Measurements from ENCODE around the gene VMAC. TPM values are rescaled to one million over a fixed set of nuclear protein-coding genes. Genes with fewer than 3 reads are reported as not detected.
"Not testable (repeated sequence)": the region's sequence is repeated elsewhere in the genome, so short reads cannot be mapped to it uniquely, and the experiment has no call there.

The VMAC gene
- polyA plus RNA-seq, 3 donors, result 4.1 to 4.7 (median 4.7) TPM

- WGBS, 3 donors, result 45 to 64% (median 59%) methylated on average over 19 of the region's 19 CpGs
Observed at GRCh38 chr19:5881543-5882299, 23.0 kb upstream of the VMAC start.

GRCh38 chr19:5882421-5882968 lies 22.2 kb upstream of the VMAC start:
- 56 to 69% (median 64%) methylated on average over 9 of the region's 9 CpGs for WGBS, 3 donors
- no peak overlapping the region for H3K27ac ChIP-seq (ENCODE audit: low read depth, low read length)

More at GRCh38 chr19:5881543-5882299, 23.0 kb upstream of the VMAC start:
- no peak overlapping the region for H3K27ac ChIP-seq (ENCODE audit: low read depth, low read length)

GRCh38 chr19:5883157-5883873 lies 21.4 kb upstream of the VMAC start:
- H3K27ac ChIP-seq (ENCODE audit: low read depth, low read length), result not testable (repeated sequence)
- 69 to 81% (median 75%) methylated on average over 12 to 13 of the region's 13 CpGs for WGBS, 3 donors

GRCh38 chr19:5884065-5884811 lies 20.4 kb upstream of the VMAC start:
- not testable (repeated sequence) for H3K27ac ChIP-seq (ENCODE audit: low read depth, low read length)

GRCh38 chr19:5889288-5889971 lies 15.2 kb upstream of the VMAC start:
- H3K27ac ChIP-seq (ENCODE audit: low read depth, low read length), result no peak overlapping the region
- WGBS, 3 donors, result 42 to 52% (median 49%) methylated on average over 17 of the region's 17 CpGs

More at GRCh38 chr19:5884065-5884811, 20.4 kb upstream of the VMAC start:
- 76 to 80% (median 78%) methylated on average over 11 of the region's 11 CpGs for WGBS, 3 donors

GRCh38 chr19:5890099-5890498 lies 14.6 kb upstream of the VMAC start:
- H3K27ac ChIP-seq (ENCODE audit: low read depth, low read length), result no peak overlapping the region
- 39 to 48% (median 46%) methylated on average over 8 to 10 of the region's 10 CpGs for WGBS, 3 donors

- H3K27ac ChIP-seq (ENCODE audit: low read depth, low read length), result no peak overlapping the region
- 55 to 75% (median 56%) methylated on average over 3 to 4 of the region's 4 CpGs for WGBS, 3 donors
Observed at GRCh38 chr19:5891572-5891937, 13.1 kb upstream of the VMAC start.

GRCh38 chr19:5891938-5892771 lies 12.5 kb upstream of the VMAC start:
- 6 to 10% (median 9%) methylated on average over 46 to 48 of the region's 48 CpGs for WGBS, 3 donors
- no peak overlapping the region for H3K27ac ChIP-seq (ENCODE audit: low read depth, low read length)

GRCh38 chr19:5892772-5893275 lies 11.8 kb upstream of the VMAC start:
- WGBS, 3 donors, result 52 to 64% (median 52%) methylated on average over 15 of the region's 15 CpGs
- no peak overlapping the region for H3K27ac ChIP-seq (ENCODE audit: low read depth, low read length)

- WGBS, 3 donors, result 63 to 72% (median 68%) methylated on average over 13 of the region's 13 CpGs
- H3K27ac ChIP-seq (ENCODE audit: low read depth, low read length), result no peak overlapping the region
Observed at GRCh38 chr19:5893296-5893903, 11.3 kb upstream of the VMAC start.

- H3K27ac ChIP-seq (ENCODE audit: low read depth, low read length), result no peak overlapping the region
- WGBS, 3 donors, result 62 to 78% (median 75%) methylated on average over 25 to 28 of the region's 28 CpGs
Observed at GRCh38 chr19:5893907-5894703, 10.6 kb upstream of the VMAC start.

- H3K27ac ChIP-seq (ENCODE audit: low read depth, low read length), result no peak overlapping the region
- 83 to 91% (median 87%) methylated on average over 28 of the region's 28 CpGs for WGBS, 3 donors
Observed at GRCh38 chr19:5894704-5895349, 9.8 kb upstream of the VMAC start.

- WGBS, 3 donors, result 78 to 91% (median 80%) methylated on average over 13 to 15 of the region's 15 CpGs
- H3K27ac ChIP-seq (ENCODE audit: low read depth, low read length), result no peak overlapping the region
Observed at GRCh38 chr19:5895409-5895808, 9.3 kb upstream of the VMAC start.

- H3K27ac ChIP-seq (ENCODE audit: low read depth, low read length), result no peak overlapping the region
- 87 to 91% (median 90%) methylated on average over 8 of the region's 8 CpGs for WGBS, 3 donors
Observed at GRCh38 chr19:5895890-5896289, 8.8 kb upstream of the VMAC start.

- 89 to 92% (median 91%) methylated on average over 28 to 29 of the region's 29 CpGs for WGBS, 3 donors
- no peak overlapping the region for H3K27ac ChIP-seq (ENCODE audit: low read depth, low read length)
Observed at GRCh38 chr19:5896365-5897076, 8.2 kb upstream of the VMAC start.
